IMR-90 (cell line): Measurements from ENCODE around the gene LRRFIP1. TPM values are rescaled to one million over a fixed set of nuclear protein-coding genes. Genes with fewer than 3 reads are reported as not detected.

ENCODE experiments used
- ATAC-seq: fragments of 200-7000 bp; cut with Tn5 transposase; 2 replicates; pipeline ENCODE4 v1.9.1; 2020; ENCODE audit warnings: low read depth, mild to moderate bottlenecking, moderate library complexity
- BruUV-seq: library from RNA; stranded (reverse); fragments of 400-500 nt; replicated peaks from 2 replicates; lab custom pipeline; 2021; lab: Mats Ljungman, UMichigan
- CTCF ChIA-PET: fragments of 300-600 bp; formaldehyde crosslinking; extraction: SDS; loops from one replicate; lab custom pipeline; 2021; ENCODE audit warnings: antibody characterized with exemption; lab: Yijun Ruan, JAX
- POLR2A ChIA-PET: fragments of 300-600 bp; sonication (Branson Sonifier 250); formaldehyde crosslinking; loops from one replicate; lab custom pipeline; 2022; ENCODE audit warnings: antibody characterized with exemption; ENCODE audit not compliant: unreplicated experiment; lab: Charles Lee
- DNase-seq: peaks from one replicate; pipeline ENCODE4 v3.0.0; 2013
- H2AFZ ChIP-seq: replicated peaks from 2 replicates; pipeline ENCODE3; 2013; ENCODE audit warnings: low read length, mild to moderate bottlenecking; ENCODE audit not compliant: poor library complexity
- H2AK5ac ChIP-seq: 2 replicates; pipeline ENCODE4 v1.6.1; 2013; ENCODE audit warnings: low read depth, low read length, inconsistent platforms
- H2AK9ac ChIP-seq: replicated peaks from 2 replicates; pipeline ENCODE3; 2013; ENCODE audit warnings: mild to moderate bottlenecking, low read depth, low read length, moderate library complexity; ENCODE audit not compliant: poor library complexity
- H2BK120ac ChIP-seq: 2 replicates; pipeline ENCODE4 v1.6.1; 2013; ENCODE audit warnings: low read depth, low read length, inconsistent platforms
- H2BK15ac ChIP-seq: 3 replicates; pipeline ENCODE4 v1.6.1; 2013; ENCODE audit warnings: low read depth, low read length, inconsistent platforms
- H2BK20ac ChIP-seq: 2 replicates; pipeline ENCODE4 v1.6.1; 2013; ENCODE audit warnings: low read depth, mild to moderate bottlenecking, inconsistent platforms, low read length, moderate library complexity
- H2BK5ac ChIP-seq: 2 replicates; pipeline ENCODE4 v1.6.1; 2013; ENCODE audit warnings: mild to moderate bottlenecking, low read depth, low read length, inconsistent platforms; ENCODE audit not compliant: poor library complexity, severe bottlenecking
- H3K14ac ChIP-seq: replicated peaks from 2 replicates; pipeline ENCODE4 v1.6.1; 2013; ENCODE audit warnings: low read depth, low read length, inconsistent platforms
- H3K18ac ChIP-seq: 2 replicates; pipeline ENCODE4 v1.6.1; 2013; ENCODE audit warnings: low read depth, low read length, control low read depth
- H3K23ac ChIP-seq: 2 replicates; pipeline ENCODE4 v1.6.1; 2013; ENCODE audit warnings: low read depth, low read length, inconsistent platforms
- H3K27ac ChIP-seq: 2 replicates; pipeline ENCODE4 v1.5.1; 2013; ENCODE audit warnings: mild to moderate bottlenecking, control low read depth, low read length; ENCODE audit not compliant: insufficient read depth
- H3K27me3 ChIP-seq: 2 replicates; pipeline ENCODE4 v1.6.1; 2013; ENCODE audit warnings: low read length; ENCODE audit not compliant: control insufficient read depth, insufficient read depth
- H3K36me3 ChIP-seq: 2 replicates; pipeline ENCODE4 v1.6.1; 2013; ENCODE audit warnings: low read length, mixed read lengths; ENCODE audit not compliant: control insufficient read depth, insufficient read depth
- H3K4ac ChIP-seq: 2 replicates; pipeline ENCODE4 v1.6.1; 2013; ENCODE audit warnings: low read depth, low read length, inconsistent platforms
- H3K4me1 ChIP-seq: 2 replicates; pipeline ENCODE4 v1.6.1; 2013; ENCODE audit warnings: low read length, mixed read lengths; ENCODE audit not compliant: control insufficient read depth, insufficient read depth
- H3K4me2 ChIP-seq: 2 replicates; pipeline ENCODE4 v1.6.1; 2013; ENCODE audit warnings: low read depth, mild to moderate bottlenecking, control low read depth, low read length, moderate library complexity
- H3K4me3 ChIP-seq: 2 replicates; pipeline ENCODE4 v1.5.1; 2013; ENCODE audit warnings: low read depth, mild to moderate bottlenecking, control low read depth, low read length, moderate library complexity; ENCODE audit not compliant: insufficient read depth
- H3K56ac ChIP-seq: 2 replicates; pipeline ENCODE4 v1.6.1; 2013; ENCODE audit warnings: low read length, inconsistent platforms; ENCODE audit not compliant: insufficient read depth; ENCODE audit errors: extremely low read depth
- H3K79me1 ChIP-seq, 2 experiments: 2 replicates each; pipeline ENCODE4 v1.6.1; 2013; ENCODE audit warnings: low read length in 2 of 2, inconsistent platforms in 1 of 2, low read depth in 1 of 2
- H3K9ac ChIP-seq: 2 replicates; pipeline ENCODE4 v1.6.1; 2013; ENCODE audit warnings: low read depth, low read length, control low read depth
- H3K9me1 ChIP-seq: 2 replicates; pipeline ENCODE4 v1.6.1; 2013; ENCODE audit warnings: low read length, inconsistent platforms; ENCODE audit not compliant: insufficient read depth
- H3K9me3 ChIP-seq: 2 replicates; pipeline ENCODE4 v1.6.1; 2013; ENCODE audit warnings: low read length; ENCODE audit not compliant: control insufficient read depth, insufficient read depth
- H4K20me1 ChIP-seq: 2 replicates; pipeline ENCODE4 v1.6.1; 2013; ENCODE audit warnings: low read length, inconsistent platforms; ENCODE audit not compliant: insufficient read depth
- H4K5ac ChIP-seq: 2 replicates; pipeline ENCODE4 v1.6.1; 2013; ENCODE audit warnings: mild to moderate bottlenecking, low read depth, low read length, control low read depth
- H4K8ac ChIP-seq, 2 experiments: 2 replicates each; pipeline ENCODE4 v1.6.1; 2013; ENCODE audit warnings: low read depth in 2 of 2, low read length in 2 of 2, control low read depth in 1 of 2, inconsistent platforms in 1 of 2
- H4K91ac ChIP-seq: 2 replicates; pipeline ENCODE4 v1.6.1; 2013; ENCODE audit warnings: low read depth, low read length, inconsistent platforms; ENCODE audit not compliant: insufficient read depth
- MAFK ChIP-seq: IDR thresholded peaks from 2 replicates; pipeline ENCODE4 v1.6.1; 2012; ENCODE audit warnings: low read depth, low read length, improper control_type of control experiment
- RAD21 ChIP-seq: IDR thresholded peaks from 2 replicates; pipeline ENCODE4 v1.6.1; 2012; ENCODE audit warnings: low read length, improper control_type of control experiment
- WGBS, 2 experiments: methylation state at CpG; one replicate each; pipeline versions ENCODE4 v1.1.5 to v1.1.7; 2013; ENCODE audit warnings: missing lambda C conversion rate in 2 of 2; ENCODE audit not compliant: insufficient read length in 1 of 2; ENCODE audit errors: extremely low coverage in 2 of 2; 5-methylcytosine and 5-hydroxymethylcytosine counted together
- dilution Hi-C: fragments of 300-500 bp; cut with HindIII; formaldehyde crosslinking; loops from one replicate; pipeline ENCODE4 v1.14.3; 2018; ENCODE audit warnings: low sequenced_read_pairs; ENCODE audit not compliant: unreplicated experiment
- in situ Hi-C: fragments of 300-500 bp; cut with MboI; formaldehyde crosslinking; loops from 3 replicates; pipeline ENCODE4 v1.14.3; 2019; ENCODE audit warnings: low sequenced_read_pairs, inconsistent platforms, mixed read lengths
- intact Hi-C: fragments of 100-400 bp; cut with micrococcal nuclease; formaldehyde crosslinking; loops from 2 replicates; pipeline ENCODE4 v1.10.0; 2022
- polyA plus RNA-seq, 3 experiments: library from polyadenylated mRNA; depleted of rRNA; stranded (reverse); fragments of >200 nt; gene quantifications; 2 replicates each; pipeline ENCODE4 v1.2.3, GENCODE V29; 2012; ENCODE audit warnings: low replicate concordance in 1 of 3
- total RNA-seq: library from RNA; depleted of rRNA; stranded (reverse); fragments of >200 nt; gene quantifications from 2 replicates; pipeline ENCODE4 v1.2.3, GENCODE V29; 2012

The LRRFIP1 gene
- total and polyA plus RNA-seq, 2 of the 4 experiments (the other 2 are of a cell fraction): 52.2 to 54.4 TPM

DNA sequence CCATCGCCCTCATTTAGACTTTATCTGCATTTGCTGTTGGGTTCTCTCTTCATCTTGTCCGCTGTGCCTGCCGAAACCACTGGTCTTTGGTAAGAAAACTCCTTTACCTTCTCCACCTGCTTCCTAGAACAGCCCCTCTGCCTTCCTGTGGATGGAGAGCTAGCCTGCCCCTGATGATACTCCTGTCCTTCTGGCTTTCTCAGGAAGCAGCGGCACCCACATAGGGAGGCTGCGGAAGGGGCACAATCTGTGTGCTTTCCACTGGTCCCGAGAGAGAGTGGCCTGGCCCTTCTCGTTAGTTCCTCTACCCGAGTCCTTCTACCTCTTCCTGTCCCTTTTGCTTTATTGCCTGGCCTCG, 90.9 kb downstream of the LRRFIP1 start:
- ChIA-PET POLR2A (no interaction called here), CTCF (no interaction called here)
- 0 out of 3 replicates have a peak overlapping the region, but pooled peaks have one; percentile 19 for H2BK15ac ChIP-seq
- 0 out of 4 replicates have a peak overlapping the region, but pooled peaks of 1 of the 2 experiments have one; percentile 21 for H4K8ac ChIP-seq
- H3K79me1 ChIP-seq: peaks cover 31 to 77% of the 10 kb centered on the region in 2 experiments
- no peak overlapping the region for H3K4me2 ChIP-seq
- H3K4ac ChIP-seq: no peak overlapping the region
- BruUV-seq: no TSS peak
- peaks cover 9% of the 10 kb centered on the region for H3K36me3 ChIP-seq
- no peak overlapping the region for H3K14ac ChIP-seq
- H3K9me1 ChIP-seq: peaks cover 32% of the 10 kb centered on the region
- intact Hi-C loops: no loop called here
- peak overlapping the region; percentile 46 for H2BK5ac ChIP-seq
- peak overlapping the region; percentile 52 for H2AK5ac ChIP-seq
- no peak for DNase-seq
- H3K23ac ChIP-seq: no peak overlapping the region
- no peak overlapping the region for H2BK20ac ChIP-seq
- H2BK120ac ChIP-seq: no peak overlapping the region
- H3K9ac ChIP-seq: no peak overlapping the region
- peaks cover 52% of the 10 kb centered on the region for H4K20me1 ChIP-seq
- H3K4me1 ChIP-seq: peaks cover 25% of the 10 kb centered on the region
- H3K56ac ChIP-seq: no peak overlapping the region
- no peak overlapping the region for H2AFZ ChIP-seq
- H4K5ac ChIP-seq: no peak overlapping the region
- H3K18ac ChIP-seq: no peak overlapping the region
- in situ Hi-C loops: no loop called here
- no peak overlapping the region for H3K4me3 ChIP-seq
- H3K9me3 ChIP-seq: no peaks in the 10 kb centered on the region
- H2AK9ac ChIP-seq: no peak overlapping the region
- TF ChIP-seq RAD21 (no peak), MAFK (no peak)
- WGBS, 2 experiments: 100% methylated on average over 3 of the region's 9 CpGs; no CpG with 5 or more reads in 1 of the 2 experiments
- no peak for ATAC-seq
- H3K27ac ChIP-seq: peak overlapping the region; percentile 25; the same call in 1 of the 2 replicates
- dilution Hi-C loops: no loop called here
- H4K91ac ChIP-seq: peak overlapping the region; percentile 9
- H3K27me3 ChIP-seq: no peaks in the 10 kb centered on the region
